Measurements from ENCODE around the gene CLCNKB. TPM values are rescaled to one million over a fixed set of nuclear protein-coding genes. Genes with fewer than 3 reads are reported as not detected.
"Not testable (repeated sequence)": the region's sequence is repeated elsewhere in the genome, so short reads cannot be mapped to it uniquely, and the experiment has no call there.

The CLCNKB gene
- total RNA-seq, 1 donor from 2014 or later, result not detected

DNA sequence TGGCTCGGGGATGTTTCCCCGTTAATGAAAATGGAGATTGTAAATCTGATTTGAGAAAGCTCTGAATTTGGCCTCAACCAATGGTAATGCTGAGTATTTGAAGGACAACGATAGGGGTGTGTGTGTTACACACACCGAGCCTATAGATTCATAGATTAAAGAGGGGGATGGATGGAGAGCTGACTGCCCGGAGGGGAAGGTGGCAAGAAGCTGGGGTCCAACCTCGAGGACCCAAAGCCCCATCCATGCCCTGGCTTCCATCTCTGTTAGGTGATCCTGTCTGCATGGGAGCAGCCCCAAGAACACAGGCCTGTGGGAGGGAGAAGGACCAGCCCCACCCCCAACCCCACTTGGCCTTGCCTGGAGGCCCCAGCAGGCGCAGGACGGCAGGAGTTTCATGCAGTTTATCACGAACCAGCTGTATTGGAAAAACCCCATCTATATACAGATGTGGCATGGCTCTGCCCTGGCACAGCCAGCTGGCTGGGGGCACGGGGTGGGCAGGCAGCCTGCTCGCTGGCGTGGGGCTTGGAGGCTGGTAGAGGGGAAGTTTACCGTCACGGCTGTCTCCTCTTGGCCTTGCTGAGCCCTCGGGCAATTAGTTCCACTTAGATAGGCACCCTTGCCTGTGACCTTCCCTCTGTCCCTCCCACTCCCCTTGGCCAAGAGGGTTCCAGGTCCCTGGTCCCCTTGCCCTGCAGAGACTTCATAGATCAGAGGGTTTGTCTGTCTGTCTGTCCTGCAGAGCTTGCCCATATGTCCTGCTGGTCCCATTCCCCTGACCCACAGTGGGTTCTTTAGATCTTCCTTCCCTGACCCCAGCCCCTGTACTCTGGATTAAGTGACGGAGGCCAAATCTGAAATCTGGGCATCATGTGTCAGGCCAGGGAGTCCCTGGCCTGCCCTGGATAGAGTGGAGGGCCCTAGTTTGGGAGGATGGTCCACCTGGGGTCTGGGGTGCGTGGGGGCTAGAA is 28.8 kb upstream of the CLCNKB start:
- DNase-seq (ENCODE audit: low spot score), result no peak
- ATAC-seq, result no peak

DNA sequence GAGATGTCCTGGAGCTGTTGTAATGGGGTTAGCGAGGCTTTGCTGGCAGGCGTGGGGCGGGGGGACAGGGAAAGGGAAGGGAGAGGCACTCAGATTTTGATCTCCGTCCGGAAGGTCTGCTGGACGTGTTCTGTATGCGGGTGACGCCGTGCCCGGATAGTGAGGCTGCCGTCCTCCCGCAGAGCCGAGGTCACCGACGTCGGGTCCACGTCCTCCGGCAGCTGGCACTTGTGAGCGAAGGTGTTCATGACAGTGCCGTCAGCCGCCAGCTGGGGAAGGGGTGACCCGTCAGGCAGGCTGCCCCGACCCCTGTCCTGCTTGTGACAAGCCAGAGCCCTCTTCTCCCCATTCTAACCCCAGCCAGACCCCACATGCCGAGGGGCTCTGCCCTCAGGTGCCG is 28.1 kb upstream of the CLCNKB start:
- DNase-seq (ENCODE audit: low spot score), result no peak
- no peak for ATAC-seq

DNA sequence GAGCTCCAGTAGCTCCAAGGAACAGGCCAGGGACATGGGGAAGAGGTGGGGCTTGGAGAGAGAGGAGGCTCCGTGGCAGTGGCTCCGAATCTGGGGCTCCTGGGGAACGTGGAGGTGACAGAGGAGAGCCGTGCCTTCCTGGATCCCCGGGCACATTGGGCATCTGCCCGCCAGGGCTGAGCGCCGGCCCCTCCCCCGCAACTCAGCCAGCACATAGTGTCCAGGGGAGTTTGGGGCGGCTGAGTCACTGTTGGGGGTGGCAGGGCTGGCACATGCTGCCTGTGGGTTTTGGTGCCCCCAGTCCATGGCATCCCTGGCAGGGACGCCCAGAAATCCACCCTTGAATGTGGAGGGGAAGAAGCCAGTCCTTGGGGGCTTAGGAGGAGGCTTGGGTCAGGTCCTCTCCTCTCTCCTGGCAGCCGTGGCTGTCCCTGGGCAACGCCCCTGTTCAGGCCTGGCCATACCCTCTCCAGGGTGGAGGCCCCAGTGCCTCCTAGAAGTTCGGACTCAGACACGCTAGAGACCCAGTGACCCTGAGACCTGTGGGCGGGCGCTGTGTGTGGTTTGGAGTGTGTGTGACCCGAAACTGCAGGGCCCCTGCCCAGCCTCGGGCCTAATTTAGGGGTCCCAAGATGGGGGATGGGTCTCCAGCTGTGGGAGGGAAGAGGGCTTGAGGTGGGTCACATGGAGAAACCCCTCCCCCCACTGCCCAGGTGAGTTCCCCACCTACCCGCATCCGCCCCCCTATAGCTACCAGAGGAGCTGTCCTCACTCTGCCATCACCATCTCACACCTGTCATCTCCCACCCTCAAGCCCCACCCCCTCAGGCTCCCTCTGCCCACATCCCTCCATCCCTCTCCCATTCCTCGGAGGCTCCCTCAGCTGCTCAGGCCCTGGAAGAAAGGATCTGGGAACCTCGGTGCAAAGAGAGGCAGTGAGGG is 27.4 kb upstream of the CLCNKB start:
- no peak for ATAC-seq
- no peak for DNase-seq (ENCODE audit: low spot score)

DNA sequence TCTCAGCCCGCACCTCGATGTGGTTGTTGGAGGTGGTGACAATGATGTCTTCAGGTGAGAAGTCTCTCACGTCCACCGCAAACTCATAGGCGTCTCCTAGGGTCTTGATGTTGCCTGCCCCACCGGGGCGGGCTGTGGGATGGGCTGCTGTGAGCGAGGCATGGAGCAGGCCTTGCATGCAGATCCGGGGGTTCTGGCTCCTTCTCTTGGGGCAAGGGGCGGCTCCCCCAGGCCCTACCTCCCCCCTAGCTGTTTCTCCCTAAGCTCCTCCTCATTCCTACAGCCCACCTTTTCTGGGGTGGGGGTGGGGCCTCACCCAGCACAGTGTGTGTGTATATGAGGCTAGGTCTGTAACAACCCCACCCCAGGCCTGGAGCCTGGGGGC is 26.5 kb upstream of the CLCNKB start:
- ATAC-seq, result no peak
- no peak for DNase-seq (ENCODE audit: low spot score)

DNA sequence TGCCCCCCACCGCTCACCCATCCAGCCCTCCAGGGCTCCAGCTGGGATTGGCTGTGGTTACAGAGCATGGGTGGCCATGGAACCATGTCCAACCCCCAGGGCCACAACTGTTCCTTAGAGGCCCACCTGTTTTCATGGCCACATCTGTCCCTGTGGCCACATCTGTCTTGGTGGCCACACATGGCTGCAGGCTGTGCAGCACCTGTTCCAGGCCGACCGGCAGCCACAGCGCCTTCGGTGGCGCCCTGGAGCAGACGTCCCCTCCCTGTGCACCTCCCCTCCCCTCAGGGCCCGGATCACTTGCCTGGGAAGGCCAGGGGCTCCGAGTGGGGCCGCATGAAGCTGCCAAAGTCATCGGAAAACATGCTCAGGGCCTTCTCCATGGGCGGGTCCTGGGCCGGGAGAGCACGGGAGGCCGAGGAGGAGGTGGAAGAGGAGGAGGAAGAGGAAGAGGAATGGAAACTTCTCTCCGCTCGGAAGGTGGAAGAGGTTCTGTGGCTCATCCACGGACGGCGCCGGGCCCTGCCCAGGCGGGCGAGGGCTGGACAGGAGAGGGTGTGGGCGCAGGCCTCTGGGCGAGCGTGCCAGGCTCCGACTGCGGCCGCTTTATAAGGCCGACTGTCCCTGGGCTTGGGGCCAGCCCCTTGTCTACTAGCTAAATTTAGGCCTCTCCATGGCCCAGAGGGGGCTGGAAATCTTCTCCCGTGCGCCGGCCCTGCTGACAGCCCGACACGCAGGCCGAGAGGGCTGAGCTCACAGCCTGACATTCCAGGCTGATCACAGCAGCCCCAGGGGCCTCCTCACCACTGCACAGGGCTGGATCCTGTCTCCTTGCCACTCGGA is 25.9 kb upstream of the CLCNKB start, which contains the start of gene HSPB7:
TSS of gene HSPB7 (minus strand) at position 583 of the 843 bp plus-strand sequence. CDS start at position 503, 80 bp downstream.
- no peak for DNase-seq (ENCODE audit: low spot score)
- peak; percentile 16 for ATAC-seq

DNA sequence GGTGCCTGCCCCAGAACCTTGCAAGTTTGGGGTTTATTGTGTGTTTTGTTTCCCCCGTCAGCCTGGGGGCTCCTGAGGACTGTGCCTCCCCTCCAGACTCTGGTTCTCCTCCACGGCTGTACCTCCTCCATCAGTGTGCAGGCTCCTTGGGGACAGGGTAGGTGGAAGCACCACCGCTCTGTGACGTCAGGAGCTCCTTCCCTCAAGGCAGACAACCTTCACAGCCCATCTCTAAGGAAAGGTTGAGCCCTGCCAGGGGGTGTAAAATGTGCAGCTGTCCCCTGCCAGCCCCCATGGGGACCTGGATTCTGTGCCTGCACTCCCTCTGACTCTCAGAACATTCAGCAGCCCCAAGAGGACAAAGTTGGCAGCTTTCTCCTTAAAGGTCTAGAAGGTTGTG is 25.3 kb upstream of the CLCNKB start:
- DNase-seq (ENCODE audit: low spot score), result no peak
- no peak for ATAC-seq

DNA sequence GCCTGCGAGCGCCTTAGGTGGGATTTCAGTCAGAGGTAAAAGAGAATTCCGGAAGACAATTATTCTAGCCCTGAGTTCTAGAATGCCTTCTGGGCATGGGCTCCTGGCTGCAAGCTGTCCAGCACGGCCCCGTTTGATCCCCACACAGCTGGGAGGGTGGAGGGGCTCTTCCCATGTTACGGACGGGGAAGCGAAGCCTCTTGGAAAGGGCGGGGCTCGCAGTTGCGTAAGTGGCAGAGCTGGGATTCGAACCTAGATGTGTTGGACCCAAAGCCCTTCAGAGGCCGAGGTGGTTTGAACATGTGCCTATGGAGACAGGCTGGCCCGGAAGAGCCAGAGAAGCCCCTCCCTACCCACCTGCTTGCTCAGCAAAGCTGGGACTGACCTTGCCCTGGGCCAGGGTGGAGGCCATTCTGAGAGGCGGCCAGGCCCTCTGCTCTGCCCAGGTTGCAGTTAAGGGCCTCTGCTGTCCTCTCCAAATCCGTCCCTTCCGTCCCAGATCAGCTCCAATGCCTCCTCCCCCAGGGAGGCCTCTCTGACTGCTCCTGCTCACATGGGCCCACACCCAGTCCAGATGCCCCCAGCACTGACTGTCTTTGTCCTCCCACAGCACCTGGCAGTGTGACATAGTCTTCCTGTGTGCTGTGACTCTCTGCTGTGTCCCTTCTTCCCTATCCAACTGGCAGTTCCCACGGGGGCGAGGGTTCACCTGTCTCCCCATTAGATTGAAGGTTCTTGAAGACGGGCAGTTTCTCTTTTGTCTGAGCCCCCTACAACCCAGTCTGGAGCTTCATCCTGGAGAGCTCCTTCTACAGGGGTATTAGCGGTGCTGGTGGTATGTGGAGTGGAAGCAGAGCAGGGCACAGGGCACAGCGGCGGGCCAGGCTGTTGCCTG is 24.6 kb upstream of the CLCNKB start:
- ATAC-seq (no peak), DNase-seq (ENCODE audit: low spot score) (no peak)

DNA sequence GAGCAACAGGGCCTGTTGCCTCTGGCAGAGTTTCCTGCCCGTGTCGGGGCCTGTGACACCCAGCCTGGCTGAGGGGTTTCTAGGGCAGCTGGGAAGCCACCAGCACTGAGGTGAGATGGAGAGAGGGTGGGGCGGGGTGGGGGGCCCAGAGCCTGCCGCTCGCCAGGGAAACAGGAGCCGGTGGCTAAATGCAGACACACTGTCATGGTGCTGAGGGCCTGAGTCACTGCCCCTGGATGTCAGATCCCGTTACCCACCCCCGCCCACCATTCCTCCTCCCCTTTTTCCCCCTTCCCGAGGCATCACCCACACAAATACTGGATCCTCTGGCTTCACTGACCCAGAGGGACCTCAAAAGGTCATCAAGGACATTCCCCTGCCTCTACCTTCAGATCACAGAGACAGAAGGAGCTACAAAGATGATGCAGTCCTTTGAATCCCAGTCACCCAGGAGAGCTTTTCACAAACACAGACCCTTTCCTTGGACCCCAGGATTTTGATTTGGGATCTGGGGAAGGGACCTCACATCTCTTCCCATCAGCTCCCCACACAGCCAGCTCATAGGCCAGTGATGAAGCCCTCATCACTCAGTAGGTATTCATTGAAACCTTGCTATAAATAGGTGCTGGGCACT is 23.8 kb upstream of the CLCNKB start:
- DNase-seq (ENCODE audit: low spot score) (no peak), ATAC-seq (no peak)

DNA sequence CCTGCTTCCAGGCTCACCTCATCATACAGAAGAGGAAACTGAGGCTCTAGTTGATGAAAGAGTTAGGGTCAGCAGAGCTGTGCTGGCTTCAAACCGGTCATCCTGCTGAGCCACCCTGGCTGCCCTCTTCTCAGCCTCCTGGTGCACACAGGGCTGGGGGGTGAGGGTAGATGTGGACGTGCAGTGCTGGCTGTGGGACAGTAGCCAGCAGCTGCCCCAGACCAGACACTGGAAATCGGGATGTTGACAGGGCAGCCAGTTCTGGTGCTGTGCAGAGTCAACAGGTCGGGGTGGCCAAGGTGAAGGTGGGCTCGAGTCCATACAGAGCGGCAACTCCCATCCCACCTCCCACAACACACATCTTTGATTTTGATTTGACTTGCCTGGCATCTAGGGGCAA is 23.3 kb upstream of the CLCNKB start:
- ATAC-seq (no peak), DNase-seq (ENCODE audit: low spot score) (no peak)

DNA sequence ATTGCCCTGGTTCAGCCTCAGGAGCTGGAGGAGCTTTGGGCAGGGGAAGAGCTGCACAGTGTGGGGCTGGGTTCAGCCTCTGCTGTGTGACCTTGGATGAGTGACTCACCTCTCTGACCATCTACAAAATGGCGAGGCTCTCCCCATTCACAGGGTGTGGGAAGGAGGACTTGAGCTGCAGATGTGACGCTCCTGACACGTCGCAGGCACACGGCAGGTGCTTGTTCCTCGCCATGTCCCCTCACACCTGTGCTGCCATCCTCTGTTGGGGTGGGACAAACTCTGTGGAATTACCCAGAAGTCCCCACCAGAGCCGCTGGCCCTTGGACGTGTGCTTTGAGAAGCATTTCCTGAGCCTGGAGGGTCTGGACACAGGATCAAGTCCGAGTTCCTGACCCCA is 22.7 kb upstream of the CLCNKB start:
- not testable (repeated sequence) for DNase-seq (ENCODE audit: low spot score); ATAC-seq

DNA sequence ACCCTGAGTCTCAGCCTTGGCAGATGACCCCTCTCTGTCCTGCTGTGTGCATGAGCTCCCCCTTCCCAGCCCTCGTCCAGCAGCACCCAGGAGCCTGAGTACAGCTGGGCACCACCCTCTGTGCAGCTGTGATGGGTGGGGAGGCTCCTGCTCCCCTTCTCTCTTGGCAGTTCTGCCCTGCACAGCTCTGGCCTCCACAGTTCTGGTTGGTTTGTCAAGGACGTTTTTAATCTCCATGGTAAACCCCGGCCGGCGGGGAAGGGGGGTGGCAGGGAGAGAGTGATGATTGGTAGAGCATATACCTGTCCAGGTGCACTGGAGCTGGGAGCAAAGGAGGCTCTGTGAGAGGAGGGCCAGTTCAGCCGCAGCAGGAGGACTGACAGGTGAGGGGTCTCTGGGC is 21.9 kb upstream of the CLCNKB start, which contains the start of gene CLCNKA:
TSS of gene CLCNKA (plus strand) at position 356 of the 400 bp plus-strand sequence. CDS start 584 bp downstream, outside the sequence.
- no peak for ATAC-seq
- DNase-seq (ENCODE audit: low spot score), result no peak

DNA sequence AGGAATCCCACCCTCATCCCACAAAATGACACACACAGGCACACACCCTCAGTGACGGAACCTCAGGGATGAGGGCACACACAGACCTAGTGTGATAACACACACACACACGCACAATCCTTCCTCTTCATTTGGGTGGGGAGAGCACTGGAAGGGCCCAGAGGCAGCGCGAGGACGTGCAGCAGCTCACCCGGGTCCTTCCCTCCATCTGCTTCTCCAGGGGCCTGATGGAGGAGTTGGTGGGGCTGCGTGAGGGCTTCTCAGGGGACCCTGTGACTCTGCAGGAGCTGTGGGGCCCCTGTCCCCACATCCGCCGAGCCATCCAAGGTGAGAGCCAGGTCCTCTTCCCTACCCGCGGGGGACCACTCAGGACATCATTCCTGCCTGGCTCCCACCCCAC is 21.2 kb upstream of the CLCNKB start:
- no peak for DNase-seq (ENCODE audit: low spot score)
- no peak for ATAC-seq

DNA sequence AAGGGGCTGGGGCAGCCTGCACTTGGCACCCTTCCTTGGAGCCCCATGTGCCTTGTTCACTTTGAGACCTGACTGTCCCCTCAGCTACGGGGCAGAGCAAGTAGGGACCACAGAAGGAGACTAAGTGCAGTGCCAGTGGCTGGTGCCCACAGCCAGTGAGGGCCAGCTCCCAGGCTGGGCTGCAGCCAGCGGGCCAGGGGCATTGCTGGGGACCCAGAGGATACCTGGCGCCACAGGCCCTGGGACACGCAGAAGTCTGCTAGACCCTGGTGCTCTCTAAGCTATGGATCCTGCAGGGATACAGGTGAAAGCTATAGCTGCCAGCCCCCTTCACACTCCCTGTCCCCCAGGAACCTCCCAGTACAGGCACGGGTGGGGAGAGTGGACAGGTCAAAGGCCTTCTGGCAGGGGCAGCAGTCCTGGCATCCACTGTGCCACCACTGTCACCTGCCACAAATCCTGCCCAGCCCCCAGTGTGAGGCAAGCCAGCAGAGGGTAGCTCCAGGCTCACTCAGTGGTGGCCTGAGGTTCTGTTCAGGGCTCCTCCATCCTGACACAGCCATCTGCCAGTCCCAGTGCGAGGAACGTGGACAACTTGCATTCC is 20.4 kb upstream of the CLCNKB start:
- ATAC-seq (peak; percentile 88), DNase-seq (ENCODE audit: low spot score) (peak; percentile 81)

DNA sequence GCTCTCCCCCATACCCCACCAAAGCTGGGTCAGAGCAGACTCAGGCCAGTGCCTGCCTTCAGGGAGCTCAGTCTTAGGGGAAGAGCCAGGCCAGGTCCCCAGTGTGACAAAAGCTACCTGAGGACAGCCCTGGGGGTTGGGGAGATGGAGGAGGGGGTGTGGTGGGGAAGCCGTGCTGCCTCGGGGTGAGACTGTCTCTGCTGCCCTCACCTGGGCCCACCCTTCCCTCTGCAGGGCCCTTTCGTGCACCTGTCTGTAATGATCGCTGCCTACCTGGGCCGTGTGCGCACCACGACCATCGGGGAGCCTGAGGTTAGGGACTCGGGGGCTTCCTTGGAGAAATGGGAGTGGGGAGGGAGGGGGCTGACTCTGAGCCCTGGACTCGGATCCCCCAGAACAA is 17.3 kb upstream of the CLCNKB start:
- not testable (repeated sequence) for ATAC-seq; DNase-seq (ENCODE audit: low spot score)

DNA sequence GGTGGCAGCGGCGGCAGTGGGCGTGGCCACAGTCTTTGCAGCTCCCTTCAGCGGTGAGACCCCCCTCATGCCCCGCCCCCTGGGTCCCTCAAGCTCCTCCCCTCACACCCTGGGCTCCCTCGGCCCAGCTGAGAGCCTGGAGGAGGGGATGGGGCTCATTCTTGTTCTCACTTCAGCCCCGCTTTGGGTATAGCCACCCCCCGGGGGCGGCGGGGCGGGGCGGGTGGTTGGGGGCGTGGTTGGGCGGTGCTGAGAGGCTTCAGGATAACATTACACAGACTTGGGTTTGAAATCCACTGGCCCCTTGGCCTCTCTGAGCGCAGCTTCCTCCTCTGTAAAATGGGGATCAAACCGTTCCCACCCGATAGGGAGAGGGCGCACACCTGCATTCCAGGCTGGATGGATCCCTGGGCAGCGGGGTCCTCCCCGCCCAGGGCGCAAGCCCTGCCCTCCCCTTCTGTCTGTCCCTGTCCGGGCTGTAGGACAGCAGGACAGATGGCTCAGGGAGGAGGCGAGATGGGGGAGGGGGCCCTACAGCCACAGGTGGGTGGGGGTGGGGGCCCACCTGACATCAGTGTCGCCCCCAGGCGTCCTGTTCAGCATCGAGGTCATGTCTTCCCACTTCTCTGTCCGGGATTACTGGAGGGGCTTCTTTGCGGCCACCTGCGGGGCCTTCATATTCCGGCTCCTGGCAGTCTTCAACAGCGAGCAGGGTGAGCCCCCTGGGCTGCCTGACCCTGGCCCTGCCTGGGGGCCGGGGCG is 16.7 kb upstream of the CLCNKB start:
- DNase-seq (ENCODE audit: low spot score) (no peak), ATAC-seq (no peak)

DNA sequence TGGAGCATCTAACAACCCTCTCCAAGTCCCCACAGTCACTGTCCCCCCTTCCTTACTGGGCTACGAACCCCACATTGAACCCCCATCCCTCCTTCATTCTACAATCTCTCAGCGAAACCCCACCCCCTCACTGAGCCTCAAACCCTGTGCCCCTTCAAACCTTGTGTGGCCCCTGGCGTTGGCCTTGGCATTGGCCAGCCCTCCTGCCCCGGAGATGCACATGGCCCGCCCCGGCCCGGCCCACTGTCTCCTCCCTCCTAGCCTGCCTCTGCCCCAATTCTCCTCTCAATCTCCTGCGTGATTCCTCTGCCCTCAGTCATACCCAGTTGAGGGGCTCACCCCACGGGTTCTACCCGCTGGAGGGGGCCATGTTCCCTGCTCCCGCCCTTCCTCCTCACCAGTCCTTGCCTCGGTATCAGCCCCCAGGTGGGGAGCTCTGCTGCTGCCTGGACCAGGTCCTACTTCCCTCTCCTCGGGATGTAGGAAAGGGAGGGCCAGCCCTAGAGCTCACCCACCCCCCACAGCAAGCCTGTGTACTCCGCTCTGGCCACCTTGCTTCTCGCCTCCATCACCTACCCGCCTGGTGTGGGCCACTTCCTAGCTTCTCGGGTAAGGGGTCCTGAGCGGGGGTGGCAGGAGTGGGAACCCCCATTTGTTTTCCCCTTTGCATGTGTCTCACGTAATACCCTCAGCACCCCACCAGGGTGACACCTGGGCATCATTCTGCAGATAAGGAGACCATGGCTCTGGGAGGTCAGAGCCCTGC is 15.2 kb upstream of the CLCNKB start:
- ATAC-seq (no peak), DNase-seq (ENCODE audit: low spot score) (no peak)

DNA sequence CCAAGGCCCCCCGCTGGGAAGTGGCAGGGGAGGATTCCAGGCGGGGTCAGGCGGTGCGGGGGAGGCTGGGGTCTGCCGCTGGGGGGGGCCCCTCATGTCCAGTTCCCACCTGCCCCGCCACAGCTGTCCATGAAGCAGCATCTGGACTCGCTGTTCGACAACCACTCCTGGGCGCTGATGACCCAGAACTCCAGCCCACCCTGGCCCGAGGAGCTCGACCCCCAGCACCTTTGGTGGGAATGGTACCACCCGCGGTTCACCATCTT is 14.6 kb upstream of the CLCNKB start:
- ATAC-seq; DNase-seq (ENCODE audit: low spot score): not testable (repeated sequence)
